Heart left ventricle (tissue), 16 donors: Measurements from ENCODE around the gene GADD45GIP1. TPM values are rescaled to one million over a fixed set of nuclear protein-coding genes. Genes with fewer than 3 reads are reported as not detected.

ENCODE experiments used
- ATAC-seq, 4 donors: fragments of 200-7000 bp; cut with Tn5 transposase; one replicate each; pipeline ENCODE4 v1.9.1; 2020 to 2022; ENCODE audit warnings: moderate library complexity in 4 of 4, mild to moderate bottlenecking in 3 of 4, moderate number of reproducible peaks in 1 of 4
- DNase-seq, 5 donors: peaks; one replicate each; pipeline ENCODE4 v3.0.0-alpha.2; 2020
- H3K27ac ChIP-seq, 12 donors: fragments of 200-600 bp; sonication (generic) in 4 of 12; one replicate each; pipeline versions ENCODE4 v1.5.0 to v1.8.0; 2016 to 2022; ENCODE audit warnings: mild to moderate bottlenecking in 2 of 12
- H3K27me3 ChIP-seq, 9 donors: fragments of 200-600 bp; sonication (generic) in 2 of 9; one replicate each; pipeline versions ENCODE4 v1.5.1 to v1.8.0; 2016 to 2022; ENCODE audit warnings: mild to moderate bottlenecking in 3 of 9
- H3K36me3 ChIP-seq, 9 donors: fragments of 200-600 bp; sonication (generic) in 2 of 9; one replicate each; pipeline versions ENCODE4 v1.5.0 to v1.8.0; 2018 to 2022; ENCODE audit warnings: mild to moderate bottlenecking in 2 of 9
- H3K4me1 ChIP-seq, 12 donors: fragments of 200-600 bp; sonication (generic) in 4 of 12; one replicate each; pipeline versions ENCODE4 v1.5.0 to v1.8.0; 2016 to 2022; ENCODE audit warnings: mild to moderate bottlenecking in 3 of 12
- H3K4me3 ChIP-seq, 12 donors: fragments of 200-600 bp; sonication (generic) in 4 of 12; one replicate each; pipeline versions ENCODE4 v1.5.0 to v1.8.0; 2017 to 2022; ENCODE audit warnings: mild to moderate bottlenecking in 9 of 12, moderate library complexity in 4 of 12
- H3K9me3 ChIP-seq, 12 donors: fragments of 200-600 bp; sonication (generic) in 4 of 12; one replicate each; pipeline versions ENCODE4 v1.5.0 to v1.8.0; 2016 to 2022; ENCODE audit warnings: mild to moderate bottlenecking in 1 of 12
- POLR2A ChIP-seq, 2 donors: fragments of 450-650 bp; IDR thresholded peaks; one replicate each; pipeline ENCODE4 v1.6.1; 2017; ENCODE audit warnings: antibody characterized with exemption in 2 of 2, mild to moderate bottlenecking in 2 of 2, moderate library complexity in 2 of 2
- WGBS, 4 donors: extraction: QIAGEN DNeasy Blood & Tissue Kit in 2 of 4; methylation state at CpG; one replicate each; pipeline versions ENCODE4 v1.1.5 to v1.1.7; 2013 to 2018; 5-methylcytosine and 5-hydroxymethylcytosine counted together
- intact Hi-C, 10 donors: fragments of 100-400 bp; cut with DNase I; formaldehyde crosslinking; loops; one replicate each; pipeline versions ENCODE4 v1.11.1 to v1.14.2; 2022
- polyA plus RNA-seq, 2 donors: library from polyadenylated mRNA; stranded (reverse); fragments of 200-250 nt; gene quantifications; one replicate each; pipeline ENCODE4 v1.2.3, GENCODE V29; 2013
- total RNA-seq, 9 donors: library from RNA; depleted of rRNA in 2 of 9; stranded (reverse); fragments of >200 nt in 2 of 9; fragmentation: NEBNext Ultra II Directional in 3 of 9; extraction: Animal tissue kit (Norgen Biotek cat#: 25700) in 3 of 9; gene quantifications; one replicate each; pipeline versions ENCODE4 v1.1.0 to v1.2.4, GENCODE V29; 2016 to 2023
- TF ChIP-seq, protein P1 (sequence below), 12 donors: fragments of 200-600 bp; sonication (generic) in 4 of 12; IDR thresholded peaks; one replicate each; pipeline versions ENCODE4 v1.5.0 to v1.8.0; 2018 to 2022; ENCODE audit warnings: antibody characterized with exemption in 12 of 12, mild to moderate bottlenecking in 5 of 12
- donor health status: ischemic (EF 13 %, LVEDD 7.1; RV severe dilation, severe dysfunction).
- donor health status: healthy with polysubstance abuse.
- donor health status: DM: no; HTN: yes; CAD: no.
- donor health status: DM: no; HTN: no; CAD: no.
- donor health status: ischemic (EF 25% LVEDD 6.9; RV normal size, moderate dysfunction).
- donor health status: ischemic (EF 25% LVEDD 5.7; RV mildly dilated, moderate dysfunction).
- donor health status: healthy.
- donor health status: DM: yes; HTN: yes; CAD: no.
- donor health status: ischemic (EF 35%, LVEDD 5.7; RV mildly dilated, moderate dysfunction).
- donor health status: nonischemic (EF 11% LVEDD 7.7; RV severe dilation, severe dysfunction).
- donor health status: DM: yes; HTN: yes; CAD: no.
- donor health status: PGD.
- donor health status: ischemic (EF 29% LVEDD 5.4; RV normal size, mild dysfunction).
- donor health status: nonischemic (EF 23%, LVEDD 6.1; RV moderate dilation, normal function).

GADD45GIP1 gene
- total and polyA plus RNA-seq, 11 donors: 17.2 to 119 (median 30.4) TPM

GRCh38 chr19:12994701-12995595 lies 37.9 kb upstream of the GADD45GIP1 start, which contains the start of gene NFIX:
Gene NFIX, plus strand, starts transcription at chr19:12995475. Its CDS starts 363 bp downstream, at chr19:12995838.
- peak; percentile 10 to 47 (median 41) for ATAC-seq
- Histone ChIP-seq H3K4me1 (peaks cover 0 to 27% (median 16%) of the 10 kb centered on the region in 12 donors), H3K36me3 (peaks cover 0 to 15% (median 6%) of the 10 kb centered on the region in 9 donors), H3K27me3 (peaks cover 0 to 5% (median 0%) of the 10 kb centered on the region in 9 donors), H3K9me3 (no peaks in the 10 kb centered on the region), H3K4me3 (peak within 1 kb of the TSS; percentile 72 to 90 (median 80)), H3K27ac (peak within 1 kb of the TSS; percentile 53 to 97 (median 88))
- peak; percentile 73 to 83 (median 82) for DNase-seq
- intact Hi-C loops: loop anchor here in 6 of 10 donors (2.0 to 5.0 kb wide), 4 partner anchors 37 to 67 kb away; no protein-coding TSS in a partner anchor
- no peak for TF ChIP-seq POLR2A (IDR thresholded peaks at IDR 0.05)
- TF ChIP-seq, protein P1, sequence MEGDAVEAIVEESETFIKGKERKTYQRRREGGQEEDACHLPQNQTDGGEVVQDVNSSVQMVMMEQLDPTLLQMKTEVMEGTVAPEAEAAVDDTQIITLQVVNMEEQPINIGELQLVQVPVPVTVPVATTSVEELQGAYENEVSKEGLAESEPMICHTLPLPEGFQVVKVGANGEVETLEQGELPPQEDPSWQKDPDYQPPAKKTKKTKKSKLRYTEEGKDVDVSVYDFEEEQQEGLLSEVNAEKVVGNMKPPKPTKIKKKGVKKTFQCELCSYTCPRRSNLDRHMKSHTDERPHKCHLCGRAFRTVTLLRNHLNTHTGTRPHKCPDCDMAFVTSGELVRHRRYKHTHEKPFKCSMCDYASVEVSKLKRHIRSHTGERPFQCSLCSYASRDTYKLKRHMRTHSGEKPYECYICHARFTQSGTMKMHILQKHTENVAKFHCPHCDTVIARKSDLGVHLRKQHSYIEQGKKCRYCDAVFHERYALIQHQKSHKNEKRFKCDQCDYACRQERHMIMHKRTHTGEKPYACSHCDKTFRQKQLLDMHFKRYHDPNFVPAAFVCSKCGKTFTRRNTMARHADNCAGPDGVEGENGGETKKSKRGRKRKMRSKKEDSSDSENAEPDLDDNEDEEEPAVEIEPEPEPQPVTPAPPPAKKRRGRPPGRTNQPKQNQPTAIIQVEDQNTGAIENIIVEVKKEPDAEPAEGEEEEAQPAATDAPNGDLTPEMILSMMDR (IDR thresholded peaks at IDR 0.05): peak in 1 of 12 donors; percentile 8
- WGBS, 4 donors: 10 to 69% (median 12%) methylated on average over 11 to 84 of the region's 84 CpGs

DNA sequence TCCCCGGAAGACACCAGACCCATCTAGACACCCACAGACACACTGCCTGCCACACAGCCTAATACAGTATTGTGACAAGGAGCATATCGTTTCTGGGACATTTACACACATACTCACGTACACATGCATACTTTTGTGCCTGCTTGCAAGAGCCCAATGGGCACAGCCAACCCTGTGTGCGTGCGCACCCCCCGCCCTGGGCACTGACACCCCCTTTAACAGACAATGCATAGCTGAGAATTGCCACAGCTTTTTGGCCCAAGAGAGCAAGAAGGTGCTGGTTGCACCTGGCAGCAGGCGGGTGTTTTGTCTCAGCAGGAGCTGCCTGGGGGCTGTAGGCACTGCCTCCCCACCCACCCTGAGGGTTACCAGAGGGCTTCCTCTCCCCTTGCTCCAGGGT lies 36.5 kb upstream of the GADD45GIP1 start:
- no peaks in the 10 kb centered on the region for H3K9me3 ChIP-seq
- intact Hi-C loops: no loop called here
- H3K4me3 ChIP-seq: no peak overlapping the region
- H3K4me1 ChIP-seq: peaks cover 0 to 26% (median 16%) of the 10 kb centered on the region in 12 donors
- no peak overlapping the region for H3K27ac ChIP-seq
- H3K36me3 ChIP-seq: peaks cover 0 to 5% (median 1%) of the 10 kb centered on the region in 9 donors
- DNase-seq: no peak
- H3K27me3 ChIP-seq: peaks cover 0 to 5% (median 0%) of the 10 kb centered on the region in 9 donors
- ATAC-seq: no peak
- TF ChIP-seq, protein P1 (IDR thresholded peaks at IDR 0.05): no peak
- WGBS, 4 donors: 88 to 91% (median 89%) methylated on average over 7 of the region's 7 CpGs

GRCh38 chr19:12992729-12993128 lies 35.7 kb upstream of the GADD45GIP1 start:
- H3K36me3 ChIP-seq: no peaks in the 10 kb centered on the region
- H3K4me1 ChIP-seq: peaks cover 0 to 23% (median 13%) of the 10 kb centered on the region in 12 donors
- no peak for TF ChIP-seq POLR2A (IDR thresholded peaks at IDR 0.05)
- TF ChIP-seq, protein P1 (IDR thresholded peaks at IDR 0.05): no peak
- H3K4me3 ChIP-seq: no peak overlapping the region
- no peak overlapping the region for H3K27ac ChIP-seq
- H3K9me3 ChIP-seq: no peaks in the 10 kb centered on the region
- H3K27me3 ChIP-seq: peaks cover 0 to 5% (median 0%) of the 10 kb centered on the region in 9 donors
- WGBS, 4 donors: 96 to 98% (median 96%) methylated on average over 11 of the region's 11 CpGs
- no peak for ATAC-seq
- no peak for DNase-seq
- intact Hi-C loops: no loop called here

GRCh38 chr19:12991296-12991695 lies 34.3 kb upstream of the GADD45GIP1 start:
- TF ChIP-seq POLR2A (IDR thresholded peaks at IDR 0.05): no peak
- TF ChIP-seq, protein P1 (IDR thresholded peaks at IDR 0.05): no peak
- peaks cover 0 to 3% (median 0%) of the 10 kb centered on the region in 9 donors for H3K27me3 ChIP-seq
- no peak for DNase-seq
- no peak for ATAC-seq
- H3K27ac ChIP-seq: no peak overlapping the region
- H3K4me3 ChIP-seq: no peak overlapping the region
- H3K36me3 ChIP-seq: no peaks in the 10 kb centered on the region
- peaks cover 0 to 9% (median 1%) of the 10 kb centered on the region in 12 donors for H3K4me1 ChIP-seq
- WGBS, 4 donors: 94 to 99% (median 97%) methylated on average over 5 of the region's 5 CpGs
- H3K9me3 ChIP-seq: no peaks in the 10 kb centered on the region
- intact Hi-C loops: no loop called here
